Body of pancreas (tissue), 4 donors: ENCODE measurements around the gene RAB22A.

ENCODE experiments used
- CTCF ChIP-seq, 7 experiments: fragments of 450-650 bp in 4 of 7; fragments of 200-600 bp in 3 of 7; sonication (generic) in 3 of 7; IDR thresholded peaks; one replicate each; pipeline ENCODE4 v1.5.1; 2016 to 2019; ENCODE audit warnings: antibody characterized with exemption in 7 of 7
- POLR2A ChIP-seq, 3 donors: fragments of 450-650 bp; IDR thresholded peaks; one replicate each; pipeline ENCODE4 v1.6.1; 2016; ENCODE audit warnings: antibody characterized with exemption in 3 of 3, mild to moderate bottlenecking in 2 of 3

GRCh38 chr20:58360936-58361335 is 51.4 kb downstream of the RAB22A start:
- no peak for TF ChIP-seq POLR2A (IDR thresholded peaks at IDR 0.05)
- TF ChIP-seq CTCF (IDR thresholded peaks at IDR 0.05), result no peak
